Stimulated activated naive CD8-positive, alpha-beta T cell treated with anti-CD3 and anti-CD28 coated beads, Interleukin-15, Interleukin-2, amounts not matched to agents 100 ng/mL and 50 ng/mL, for 24 hours (primary cell): ENCODE measurements around the gene DCST1.

ENCODE experiments used
- H3K27ac Mint-ChIP-seq: one replicate; pipeline ENCODE4 v1.8.0; 2021; ENCODE audit warnings: mild to moderate bottlenecking, mixed read lengths
- H3K27me3 Mint-ChIP-seq: one replicate; pipeline ENCODE4 v1.8.0; 2021; ENCODE audit warnings: mixed read lengths
- H3K36me3 Mint-ChIP-seq: one replicate; pipeline ENCODE4 v1.8.0; 2021; ENCODE audit warnings: low read depth, mixed read lengths
- H3K4me1 Mint-ChIP-seq: one replicate; pipeline ENCODE4 v1.8.0; 2021; ENCODE audit warnings: low read depth, mixed read lengths
- H3K4me3 Mint-ChIP-seq: one replicate; pipeline ENCODE4 v1.8.0; 2021; ENCODE audit warnings: mild to moderate bottlenecking, mixed read lengths
- H3K9me3 Mint-ChIP-seq: one replicate; pipeline ENCODE4 v1.8.0; 2021; ENCODE audit warnings: mixed read lengths

DCST1 gene

DNA sequence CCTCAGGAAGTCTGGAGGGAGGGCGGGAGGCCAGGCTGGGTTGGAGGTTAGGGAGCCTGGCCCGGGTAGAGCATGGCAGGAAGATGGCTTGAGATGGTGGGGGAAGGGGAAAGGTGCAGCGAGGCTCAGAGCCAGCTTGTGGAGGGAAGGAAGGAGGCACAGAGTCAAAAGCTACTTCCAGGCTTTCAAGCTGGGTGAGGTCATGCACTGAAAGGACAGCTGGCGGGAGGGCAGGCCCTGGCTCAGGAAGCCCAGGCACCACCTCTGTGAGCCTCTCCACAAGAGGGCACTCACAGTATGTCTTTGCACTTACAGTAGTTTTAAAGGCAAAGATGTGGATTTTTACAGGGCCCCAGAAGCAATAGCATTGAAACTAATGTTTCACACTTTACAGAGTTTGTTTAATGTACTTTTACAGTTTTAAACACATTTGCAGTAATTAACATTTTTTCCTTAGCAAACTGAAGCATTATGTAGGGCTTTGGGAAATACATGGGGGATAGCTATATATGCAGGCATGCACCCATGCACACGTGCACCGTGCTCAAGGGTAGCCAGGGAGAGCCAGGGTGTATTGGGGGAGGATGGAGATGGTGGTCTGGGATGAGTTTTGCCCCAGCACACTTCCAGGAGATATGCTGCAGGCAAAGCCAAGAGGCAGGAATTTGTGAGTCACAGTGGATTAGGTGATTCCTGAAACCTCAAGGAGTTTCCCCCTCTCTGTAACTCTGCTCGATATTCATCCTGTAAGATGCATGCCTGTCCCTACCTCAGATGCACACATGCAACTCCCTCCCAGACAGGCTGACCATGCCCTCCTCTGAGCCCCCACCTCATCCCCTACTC is 11.4 kb downstream of the DCST1 start:
- H3K27me3 Mint-ChIP-seq: no peaks in the 10 kb centered on the region
- H3K4me1 Mint-ChIP-seq: peaks cover 15% of the 10 kb centered on the region
- no peaks in the 10 kb centered on the region for H3K9me3 Mint-ChIP-seq
- H3K27ac Mint-ChIP-seq: no peak overlapping the region
- H3K4me3 Mint-ChIP-seq: no peak overlapping the region
- H3K36me3 Mint-ChIP-seq: no peaks in the 10 kb centered on the region

DNA sequence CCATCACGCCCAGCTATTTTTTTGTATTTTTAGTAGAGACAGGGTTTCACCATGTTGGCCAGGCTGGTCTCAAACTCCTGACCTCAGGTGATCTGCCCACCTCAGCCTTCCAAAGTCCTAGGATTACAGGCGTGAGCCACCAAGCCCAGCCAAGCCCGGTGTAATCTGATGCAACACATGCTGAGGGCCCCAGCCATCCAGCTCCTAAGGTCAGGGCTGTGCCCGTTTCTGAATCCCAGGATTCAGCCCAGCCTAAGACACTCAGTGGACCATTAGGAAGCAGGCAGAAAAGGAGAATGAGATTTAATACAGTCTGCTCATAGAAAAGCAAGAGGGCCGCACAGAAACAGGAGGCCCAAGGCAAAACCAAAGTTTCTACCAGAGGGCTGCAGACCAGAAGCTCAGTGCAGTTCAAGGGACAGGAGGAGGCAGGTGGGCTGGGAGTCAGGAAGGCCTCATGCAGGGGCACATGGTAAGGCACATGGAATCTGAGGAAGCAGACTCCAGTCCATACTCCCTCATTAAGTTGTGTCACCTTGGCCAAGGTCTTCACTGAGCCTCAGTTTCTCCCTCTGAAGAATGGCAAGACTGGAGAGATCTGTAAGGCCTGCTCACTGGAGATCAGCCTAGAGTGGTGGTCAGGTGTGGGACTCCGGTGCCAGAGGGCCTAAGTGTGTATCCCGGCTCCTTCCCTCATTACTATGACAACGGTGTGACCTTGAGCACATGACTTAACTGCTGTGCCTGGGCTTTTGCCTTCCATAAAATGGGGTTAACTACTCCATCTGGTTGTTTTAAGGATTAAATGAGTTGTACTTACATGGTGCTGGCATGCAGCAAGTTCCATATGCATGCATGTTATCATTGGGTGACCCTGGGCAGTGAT is 15.1 kb downstream of the DCST1 start:
- no peaks in the 10 kb centered on the region for H3K9me3 Mint-ChIP-seq
- no peak overlapping the region for H3K4me3 Mint-ChIP-seq
- H3K27me3 Mint-ChIP-seq: no peaks in the 10 kb centered on the region
- no peak overlapping the region for H3K27ac Mint-ChIP-seq
- no peaks in the 10 kb centered on the region for H3K36me3 Mint-ChIP-seq
- H3K4me1 Mint-ChIP-seq: peaks cover 39% of the 10 kb centered on the region

DNA sequence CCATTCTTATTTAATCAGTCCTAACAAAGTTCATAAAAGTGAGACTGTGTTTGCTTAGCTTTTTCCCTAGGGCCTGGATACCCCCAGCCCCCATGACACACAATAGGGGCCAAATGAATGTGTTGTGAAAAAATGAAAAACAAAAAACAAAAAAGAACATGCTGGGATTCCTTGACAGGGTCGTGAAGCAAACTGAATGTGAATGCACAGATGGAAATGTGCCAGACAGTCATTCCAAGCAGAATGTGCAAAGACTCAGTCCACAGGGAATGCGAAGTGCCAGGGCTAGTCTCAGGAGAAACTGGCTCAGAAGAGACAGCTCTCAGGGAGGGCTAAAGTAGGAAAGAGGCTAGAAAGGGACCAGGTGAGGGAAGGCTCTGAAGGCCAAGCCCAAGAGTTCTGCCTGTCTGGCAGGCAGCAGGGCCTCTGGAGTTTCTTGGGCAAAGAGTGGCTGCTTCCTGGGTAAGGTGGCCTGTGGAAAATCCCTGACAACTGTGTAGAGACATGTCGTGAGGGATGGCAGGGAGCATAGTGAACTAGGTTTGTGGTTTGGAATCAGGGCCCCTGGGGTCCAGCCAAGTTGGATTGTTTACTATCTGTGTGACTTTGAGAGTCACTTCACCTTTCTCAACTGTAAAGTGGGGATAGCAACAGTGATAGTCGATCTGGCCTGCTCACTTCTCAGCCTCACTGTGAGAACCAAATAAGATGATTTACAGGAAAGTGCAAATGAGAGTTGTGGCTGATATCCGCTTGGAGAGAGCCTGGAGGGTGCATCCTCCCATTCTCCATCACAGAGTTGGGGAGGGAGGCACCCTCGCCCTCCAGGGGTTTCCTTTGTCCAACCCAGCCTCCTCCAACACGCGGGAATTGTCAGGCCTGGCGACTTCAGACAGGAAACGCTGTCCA is 16.3 kb downstream of the DCST1 start:
- H3K27ac Mint-ChIP-seq: peak overlapping the region; percentile 49
- H3K36me3 Mint-ChIP-seq: no peaks in the 10 kb centered on the region
- no peaks in the 10 kb centered on the region for H3K27me3 Mint-ChIP-seq
- H3K4me3 Mint-ChIP-seq: peak overlapping the region; percentile 84
- peaks cover 34% of the 10 kb centered on the region for H3K4me1 Mint-ChIP-seq
- H3K9me3 Mint-ChIP-seq: no peaks in the 10 kb centered on the region

DNA sequence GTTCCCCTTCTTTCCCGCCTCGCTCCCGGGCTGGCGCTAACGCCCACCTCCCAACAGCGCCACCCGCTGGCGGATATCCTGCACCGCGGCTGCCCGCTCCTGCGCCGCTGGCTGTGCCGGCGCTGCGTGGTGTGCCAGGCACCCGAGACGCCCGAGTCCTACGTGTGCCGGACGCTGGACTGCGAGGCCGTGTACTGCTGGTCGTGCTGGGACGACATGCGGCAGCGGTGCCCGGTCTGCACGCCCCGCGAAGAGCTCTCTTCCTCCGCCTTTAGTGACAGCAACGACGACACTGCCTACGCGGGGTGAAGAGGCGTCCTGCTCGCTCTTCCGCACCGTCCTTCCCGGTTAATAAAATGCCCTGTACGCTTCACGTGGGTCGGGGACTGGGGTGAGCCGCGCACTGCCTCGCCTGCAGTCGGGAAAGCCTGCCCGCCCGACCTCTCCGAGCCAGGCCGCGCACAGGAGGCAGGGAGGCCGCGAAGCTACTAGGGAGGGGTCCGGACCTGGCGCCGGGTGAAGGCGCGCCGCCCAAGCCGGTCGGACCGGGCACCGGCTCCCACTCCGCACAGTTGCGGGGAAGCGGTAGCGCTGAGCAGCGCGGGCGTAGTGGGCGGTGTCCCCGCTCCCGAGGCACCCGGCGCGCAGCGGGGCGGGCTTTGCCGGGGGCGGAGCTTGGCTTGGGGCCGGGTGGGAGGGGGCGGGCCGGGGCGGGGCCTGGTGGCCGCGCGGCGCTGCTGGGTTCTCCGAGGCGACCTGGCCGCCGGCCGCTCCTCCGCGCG is 17.1 kb downstream of the DCST1 start, which contains the start of gene ADAM15:
Gene ADAM15 (plus strand): TSS at position 757 of the 782 bp plus-strand sequence. CDS start 71 bp downstream, outside the sequence.
- H3K27ac Mint-ChIP-seq: peak within 1 kb of the TSS; percentile 67
- H3K27me3 Mint-ChIP-seq: no peaks in the 10 kb centered on the region
- H3K36me3 Mint-ChIP-seq: no peaks in the 10 kb centered on the region
- no peaks in the 10 kb centered on the region for H3K9me3 Mint-ChIP-seq
- H3K4me3 Mint-ChIP-seq: peak within 1 kb of the TSS; percentile 85
- H3K4me1 Mint-ChIP-seq: peaks cover 31% of the 10 kb centered on the region

DNA sequence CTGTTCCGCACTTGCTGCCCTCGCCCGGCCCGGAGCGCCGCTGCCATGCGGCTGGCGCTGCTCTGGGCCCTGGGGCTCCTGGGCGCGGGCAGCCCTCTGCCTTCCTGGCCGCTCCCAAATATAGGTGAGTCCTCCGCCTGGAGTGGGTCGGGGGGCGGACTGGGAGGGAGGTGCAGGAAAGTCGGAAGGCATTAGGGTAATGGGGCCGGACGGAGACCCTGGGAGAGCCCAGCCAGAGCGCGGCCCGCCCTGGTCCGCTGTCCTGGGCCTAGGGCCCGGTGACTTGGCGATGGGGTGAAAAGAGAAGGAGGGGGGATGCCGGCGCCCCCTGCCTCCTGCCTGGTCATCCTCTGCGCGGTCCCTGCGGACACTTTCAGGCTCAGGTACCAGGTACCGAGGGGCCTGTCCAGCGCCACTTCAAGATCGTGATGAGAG is 17.7 kb downstream of the DCST1 start:
- Mint-ChIP-seq H3K36me3 (peaks cover under 1% of the 10 kb centered on the region), H3K27ac (no peak overlapping the region), H3K4me1 (peaks cover 31% of the 10 kb centered on the region), H3K4me3 (peak overlapping the region; percentile 85), H3K9me3 (no peaks in the 10 kb centered on the region), H3K27me3 (no peaks in the 10 kb centered on the region)

DNA sequence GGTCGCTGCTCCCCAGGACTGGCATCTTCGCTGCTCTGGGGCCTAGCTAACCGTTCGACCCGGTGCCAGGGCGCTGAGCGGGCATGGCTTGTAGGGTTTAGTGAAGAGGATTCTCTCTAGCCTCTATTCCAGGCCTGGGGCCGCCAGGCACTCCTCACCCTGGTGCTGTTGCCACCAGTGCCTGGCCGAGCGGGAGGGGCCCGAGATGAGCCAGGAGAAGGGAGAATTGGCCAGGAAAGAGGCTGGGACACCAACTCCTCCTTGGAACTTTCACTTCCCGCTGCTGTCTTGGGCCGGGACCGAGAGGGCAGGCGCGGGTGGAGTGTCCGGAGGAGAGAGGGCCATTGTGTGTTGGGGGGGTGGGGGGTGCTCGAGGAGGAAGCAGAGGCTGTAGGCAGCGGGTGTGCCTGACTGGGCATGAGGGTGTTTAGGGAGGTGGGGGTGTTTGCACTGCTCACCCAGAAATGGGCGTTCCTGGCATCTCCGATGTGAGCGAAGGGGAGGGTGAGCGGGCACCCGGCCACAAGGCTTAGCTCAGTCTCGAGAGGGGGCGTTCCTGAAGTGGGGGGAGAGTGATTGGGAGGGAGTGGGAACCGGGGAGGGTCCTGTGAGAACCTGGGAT is 18.3 kb downstream of the DCST1 start:
- Mint-ChIP-seq H3K4me1 (peaks cover 31% of the 10 kb centered on the region), H3K4me3 (peak overlapping the region; percentile 85), H3K9me3 (no peaks in the 10 kb centered on the region), H3K27ac (peak overlapping the region; percentile 67), H3K36me3 (peaks cover 5% of the 10 kb centered on the region), H3K27me3 (no peaks in the 10 kb centered on the region)

DNA sequence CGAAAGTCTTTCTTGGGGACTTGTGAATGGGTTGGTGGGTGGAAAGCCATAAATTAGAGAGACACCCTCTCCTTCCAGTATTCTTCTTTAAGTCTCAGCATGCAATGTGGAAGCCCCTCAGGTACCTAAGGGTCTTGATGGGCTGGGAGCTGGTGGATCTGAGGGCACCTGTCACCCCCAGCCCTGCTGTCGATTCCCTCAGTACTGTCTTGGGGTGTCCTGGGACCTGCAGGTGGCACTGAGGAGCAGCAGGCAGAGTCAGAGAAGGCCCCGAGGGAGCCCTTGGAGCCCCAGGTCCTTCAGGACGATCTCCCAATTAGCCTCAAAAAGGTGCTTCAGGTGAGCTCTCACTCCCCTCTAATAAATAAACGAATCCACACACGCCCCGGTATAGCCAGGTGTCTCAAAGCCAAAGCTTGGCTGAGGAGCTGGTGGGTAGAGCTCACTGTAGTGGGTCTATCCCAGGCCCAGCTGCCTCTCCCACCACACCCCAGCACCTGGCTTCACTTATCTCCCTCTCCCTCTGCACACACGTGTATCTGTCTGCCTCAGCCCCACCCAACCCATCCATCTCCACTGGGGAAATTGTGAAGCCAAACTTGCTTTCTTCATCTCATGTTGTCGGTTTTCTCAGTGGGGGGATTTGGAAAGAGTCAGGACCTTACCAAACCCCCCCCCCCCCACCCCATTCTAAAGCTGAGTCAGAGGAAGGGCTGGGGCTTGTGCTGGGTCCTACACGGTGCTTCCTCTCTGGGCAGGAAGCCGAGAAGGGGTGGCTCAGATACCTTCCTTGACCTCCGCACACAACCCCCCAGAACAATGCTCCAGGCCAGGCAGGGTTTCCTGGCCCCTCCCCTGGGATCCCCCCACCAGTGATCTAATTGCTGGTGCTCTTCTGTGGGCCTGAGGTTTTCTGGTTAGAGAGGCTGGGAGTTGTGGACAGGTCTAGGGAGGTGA is 19.1 kb downstream of the DCST1 start:
- H3K9me3 Mint-ChIP-seq: no peaks in the 10 kb centered on the region
- peaks cover 31% of the 10 kb centered on the region for H3K4me1 Mint-ChIP-seq
- peak overlapping the region; percentile 67 for H3K27ac Mint-ChIP-seq
- H3K36me3 Mint-ChIP-seq: peaks cover 5% of the 10 kb centered on the region
- H3K27me3 Mint-ChIP-seq: no peaks in the 10 kb centered on the region
- peak overlapping the region; percentile 85 for H3K4me3 Mint-ChIP-seq

DNA sequence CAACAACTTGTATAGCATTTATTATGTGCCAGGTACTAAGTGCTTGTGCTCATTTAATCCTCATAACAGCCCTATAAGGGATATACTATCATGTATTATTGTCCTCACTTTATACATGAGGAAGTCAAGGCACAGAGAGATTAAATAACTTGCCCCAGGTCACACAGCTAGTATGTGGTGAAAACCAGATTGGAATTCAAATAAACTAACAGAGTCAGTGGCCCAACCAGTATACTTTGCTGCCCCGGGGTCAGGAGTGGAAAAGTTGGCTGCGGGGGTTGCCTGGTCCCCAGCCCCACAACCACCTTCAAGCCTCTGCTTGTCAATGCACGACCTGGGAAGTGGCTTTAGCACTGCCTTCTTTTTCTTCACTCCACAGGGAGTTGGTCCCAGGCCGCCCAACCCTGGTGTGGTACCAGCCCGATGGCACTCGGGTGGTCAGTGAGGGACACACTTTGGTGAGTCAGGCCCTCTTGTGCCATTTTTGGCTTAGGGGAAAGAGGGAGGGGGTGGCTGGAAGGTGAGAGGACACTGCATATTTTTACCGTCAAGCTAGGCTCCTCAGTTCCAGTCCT is 20.0 kb downstream of the DCST1 start:
- Mint-ChIP-seq H3K36me3 (peaks cover 11% of the 10 kb centered on the region), H3K4me3 (no peak overlapping the region), H3K4me1 (peaks cover 31% of the 10 kb centered on the region), H3K9me3 (no peaks in the 10 kb centered on the region), H3K27me3 (no peaks in the 10 kb centered on the region), H3K27ac (no peak overlapping the region)

DNA sequence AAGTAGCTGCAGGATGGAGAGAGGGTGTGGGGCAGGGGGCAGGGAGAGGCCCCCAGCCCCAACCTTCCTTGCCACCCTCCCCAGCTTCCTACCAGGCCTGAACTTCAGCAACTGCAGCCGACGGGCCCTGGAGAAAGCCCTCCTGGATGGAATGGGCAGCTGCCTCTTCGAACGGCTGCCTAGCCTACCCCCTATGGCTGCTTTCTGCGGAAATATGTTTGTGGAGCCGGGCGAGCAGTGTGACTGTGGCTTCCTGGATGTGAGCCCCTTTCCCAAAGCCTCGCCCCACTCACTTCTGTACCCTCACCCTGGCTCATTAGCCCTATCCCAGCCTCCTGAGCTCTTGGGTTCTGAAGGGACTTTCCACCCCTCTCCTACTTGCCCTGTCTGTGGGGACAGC is 23.5 kb downstream of the DCST1 start:
- no peak overlapping the region for H3K4me3 Mint-ChIP-seq
- H3K4me1 Mint-ChIP-seq: peaks cover 19% of the 10 kb centered on the region
- no peaks in the 10 kb centered on the region for H3K27me3 Mint-ChIP-seq
- H3K27ac Mint-ChIP-seq: no peak overlapping the region
- H3K36me3 Mint-ChIP-seq: peaks cover 18% of the 10 kb centered on the region
- no peaks in the 10 kb centered on the region for H3K9me3 Mint-ChIP-seq

DNA sequence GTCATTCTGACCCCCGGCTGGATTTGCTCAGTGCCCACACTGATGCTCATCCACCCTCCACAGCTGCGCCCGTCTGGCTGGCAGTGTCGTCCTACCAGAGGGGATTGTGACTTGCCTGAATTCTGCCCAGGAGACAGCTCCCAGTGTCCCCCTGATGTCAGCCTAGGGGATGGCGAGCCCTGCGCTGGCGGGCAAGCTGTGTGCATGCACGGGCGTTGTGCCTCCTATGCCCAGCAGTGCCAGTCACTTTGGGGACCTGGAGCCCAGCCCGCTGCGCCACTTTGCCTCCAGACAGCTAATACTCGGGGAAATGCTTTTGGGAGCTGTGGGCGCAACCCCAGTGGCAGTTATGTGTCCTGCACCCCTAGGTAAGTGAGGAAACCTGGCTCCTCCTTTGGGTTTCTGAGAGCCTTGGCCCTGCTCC is 24.2 kb downstream of the DCST1 start:
- Mint-ChIP-seq H3K4me1 (peaks cover 18% of the 10 kb centered on the region), H3K27ac (no peak overlapping the region), H3K4me3 (no peak overlapping the region), H3K27me3 (no peaks in the 10 kb centered on the region), H3K9me3 (no peaks in the 10 kb centered on the region), H3K36me3 (peaks cover 18% of the 10 kb centered on the region)

DNA sequence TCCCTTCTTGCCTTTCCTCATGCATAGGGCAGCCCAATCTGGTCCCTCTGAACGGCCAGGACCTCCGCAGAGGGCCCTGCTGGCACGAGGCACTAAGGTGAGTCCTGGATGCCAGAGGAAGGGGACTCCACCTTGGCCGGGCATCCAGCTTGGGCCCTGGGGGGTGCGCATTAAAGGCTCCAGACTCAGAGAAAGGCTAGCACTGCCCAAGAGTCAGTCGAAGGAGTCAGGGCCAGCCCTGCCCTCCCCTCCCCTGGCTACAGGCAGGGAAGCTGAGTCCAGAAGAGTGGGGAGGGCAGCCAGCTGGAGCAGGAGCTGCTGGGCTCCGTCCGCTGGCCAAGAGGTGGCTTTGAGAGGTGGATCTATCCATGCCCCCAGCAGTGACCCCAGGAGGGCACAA is 27.1 kb downstream of the DCST1 start:
- H3K27me3 Mint-ChIP-seq: no peaks in the 10 kb centered on the region
- H3K4me1 Mint-ChIP-seq: peaks cover 30% of the 10 kb centered on the region
- H3K27ac Mint-ChIP-seq: no peak overlapping the region

DNA sequence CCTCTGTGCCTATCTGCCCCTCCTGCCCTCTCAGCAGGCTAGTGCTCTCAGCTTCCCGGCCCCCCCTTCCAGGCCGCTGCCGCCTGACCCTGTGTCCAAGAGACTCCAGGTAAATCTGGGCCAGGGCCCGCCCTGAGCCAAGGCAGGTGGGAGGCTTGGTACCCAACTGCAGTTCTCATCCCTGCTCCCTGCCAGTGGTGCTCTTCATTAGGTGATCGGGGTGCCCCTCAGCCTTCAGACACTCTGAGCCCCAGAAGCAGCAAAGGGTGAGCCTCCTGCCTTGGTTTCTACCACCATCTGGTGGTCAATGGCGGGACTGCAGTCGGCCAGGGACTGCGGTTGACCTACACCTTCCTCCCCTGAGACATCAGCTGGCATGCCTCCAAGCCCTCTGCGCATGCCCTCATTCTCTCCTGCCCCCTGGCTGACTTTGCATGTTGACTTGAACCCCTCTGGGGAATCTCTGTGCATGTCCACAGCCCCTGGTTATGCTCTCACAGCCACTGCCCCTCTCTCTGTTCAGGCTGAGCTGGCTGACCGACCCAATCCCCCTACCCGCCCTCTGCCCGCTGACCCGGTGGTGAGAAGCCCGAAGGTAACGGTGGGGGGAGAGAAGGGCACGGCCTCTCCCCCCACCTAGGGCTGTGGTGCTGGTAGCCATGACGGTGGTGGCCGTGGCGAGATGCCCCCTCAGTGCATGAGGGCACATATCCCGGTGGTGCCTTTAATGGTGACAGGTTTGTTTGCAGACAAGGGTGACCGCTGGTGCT is 27.9 kb downstream of the DCST1 start:
- Mint-ChIP-seq H3K36me3 (peaks cover 15% of the 10 kb centered on the region), H3K4me3 (no peak overlapping the region), H3K9me3 (no peaks in the 10 kb centered on the region), H3K27me3 (no peaks in the 10 kb centered on the region), H3K27ac (no peak overlapping the region), H3K4me1 (peaks cover 30% of the 10 kb centered on the region)

More for the DNA sequence above, 27.1 kb downstream of the DCST1 start:
- H3K36me3 Mint-ChIP-seq: peaks cover 18% of the 10 kb centered on the region
- no peak overlapping the region for H3K4me3 Mint-ChIP-seq
- no peaks in the 10 kb centered on the region for H3K9me3 Mint-ChIP-seq
